ENCODE data around the gene TNFSF13B. TPM values are rescaled to one million over a fixed set of nuclear protein-coding genes. Genes with fewer than 3 reads are reported as not detected.

Gene TNFSF13B
- total RNA-seq, 6 donors from 2014 or later, result 14.0 to 34.6 (median 19.7) TPM

GRCh38 chr13:108313382-108313781, 43.9 kb downstream of the TNFSF13B start:
- Histone ChIP-seq H3K4me1 (no peaks in the 10 kb centered on the region), H3K4me3 (no peak overlapping the region), H3K27ac (no peak overlapping the region), H3K27me3 (no peaks in the 10 kb centered on the region), H3K9me3 (no peaks in the 10 kb centered on the region), H3K36me3 (no peaks in the 10 kb centered on the region)
- DNase-seq (no peak), ATAC-seq (ENCODE audit: low FRiP score in 2 of 2) (no peak)
- TF ChIP-seq POLR2AphosphoS5 (IDR thresholded peaks at IDR 0.05), result no peak
- no peak for TF ChIP-seq EP300 (IDR thresholded peaks at IDR 0.05)
- TF ChIP-seq CTCF (IDR thresholded peaks at IDR 0.05), result no peak
- TF ChIP-seq POLR2A (IDR thresholded peaks at IDR 0.05), result no peak
- WGBS, 2 donors, result 55 to 66% methylated on average over 3 of the region's 3 CpGs

DNA sequence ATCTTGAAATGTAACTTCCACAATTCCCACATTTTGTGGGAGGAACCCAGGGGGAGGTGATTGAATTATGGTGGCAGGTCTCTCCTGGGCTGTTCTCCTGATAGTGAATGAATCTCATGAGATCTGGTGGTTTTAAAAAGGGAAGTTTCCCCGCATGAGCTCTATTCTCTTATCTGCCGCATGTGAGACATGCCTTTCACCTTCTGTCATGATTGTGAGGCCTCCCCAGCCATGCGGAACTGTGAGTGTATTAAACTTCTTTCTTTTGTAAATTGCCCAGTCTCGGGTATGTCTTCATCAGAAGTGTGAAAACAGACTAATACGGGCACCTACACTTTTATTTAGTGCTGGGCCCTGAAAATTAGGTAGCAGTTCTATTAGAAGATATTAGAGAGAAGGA, 45.8 kb downstream of the TNFSF13B start:
- whole genome bisulfite sequencing, 2 donors, result 86 to 91% methylated on average over 5 of the region's 5 CpGs
- Histone ChIP-seq H3K27ac (no peak overlapping the region), H3K4me3 (no peak overlapping the region), H3K4me1 (no peaks in the 10 kb centered on the region), H3K9me3 (no peaks in the 10 kb centered on the region), H3K27me3 (no peaks in the 10 kb centered on the region), H3K36me3 (no peaks in the 10 kb centered on the region)
- TF ChIP-seq POLR2A (IDR thresholded peaks at IDR 0.05) (no peak), EP300 (IDR thresholded peaks at IDR 0.05) (no peak), POLR2AphosphoS5 (IDR thresholded peaks at IDR 0.05) (no peak), CTCF (IDR thresholded peaks at IDR 0.05) (no peak)
- no peak for DNase-seq
- no peak for ATAC-seq (ENCODE audit: low FRiP score in 2 of 2)

DNA sequence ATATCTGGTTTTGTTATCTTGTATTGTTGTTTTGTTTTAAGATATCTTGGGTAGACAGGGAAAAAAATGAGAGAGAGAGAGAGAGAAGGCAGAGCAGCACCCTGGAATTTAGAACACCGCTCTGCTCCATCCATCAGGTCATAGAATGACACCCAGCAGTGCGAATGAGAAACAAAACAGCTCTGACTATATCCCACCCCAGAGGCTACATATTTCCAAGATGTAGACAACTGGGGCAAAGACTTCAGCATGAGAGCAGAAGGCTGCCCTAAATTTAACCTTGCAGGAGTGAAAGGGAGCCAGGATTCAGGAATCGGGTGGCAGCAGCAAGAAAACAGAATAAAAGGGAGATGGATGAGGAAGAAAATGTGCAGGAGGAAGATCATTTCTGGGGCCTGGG, 46.5 kb downstream of the TNFSF13B start:
- WGBS, 2 donors, result 79 to 83% methylated on average over 3 of the region's 3 CpGs
- Histone ChIP-seq H3K4me1 (no peaks in the 10 kb centered on the region), H3K4me3 (no peak overlapping the region), H3K27ac (no peak overlapping the region), H3K9me3 (no peaks in the 10 kb centered on the region), H3K36me3 (no peaks in the 10 kb centered on the region), H3K27me3 (no peaks in the 10 kb centered on the region)
- no peak for ATAC-seq (ENCODE audit: low FRiP score in 2 of 2)
- TF ChIP-seq POLR2A (IDR thresholded peaks at IDR 0.05), result no peak
- TF ChIP-seq EP300 (IDR thresholded peaks at IDR 0.05), result no peak
- no peak for TF ChIP-seq POLR2AphosphoS5 (IDR thresholded peaks at IDR 0.05)
- no peak for TF ChIP-seq CTCF (IDR thresholded peaks at IDR 0.05)
- DNase-seq, result no peak

- no peaks in the 10 kb centered on the region for H3K4me1 ChIP-seq
- H3K36me3 ChIP-seq, result no peaks in the 10 kb centered on the region
- no peaks in the 10 kb centered on the region for H3K27me3 ChIP-seq
- H3K9me3 ChIP-seq, result no peaks in the 10 kb centered on the region
- ATAC-seq (ENCODE audit: low FRiP score in 2 of 2) (no peak), DNase-seq (no peak)
- TF ChIP-seq EP300 (IDR thresholded peaks at IDR 0.05), result no peak
- TF ChIP-seq POLR2A (IDR thresholded peaks at IDR 0.05), result no peak
- TF ChIP-seq POLR2AphosphoS5 (IDR thresholded peaks at IDR 0.05), result no peak
- no peak for TF ChIP-seq CTCF (IDR thresholded peaks at IDR 0.05)
- WGBS, 2 donors, result 66 to 74% methylated on average over 4 of the region's 4 CpGs
- no peak overlapping the region for H3K27ac ChIP-seq
- no peak overlapping the region for H3K4me3 ChIP-seq
Observed at GRCh38 chr13:108316413-108316812, 46.9 kb downstream of the TNFSF13B start.

DNA sequence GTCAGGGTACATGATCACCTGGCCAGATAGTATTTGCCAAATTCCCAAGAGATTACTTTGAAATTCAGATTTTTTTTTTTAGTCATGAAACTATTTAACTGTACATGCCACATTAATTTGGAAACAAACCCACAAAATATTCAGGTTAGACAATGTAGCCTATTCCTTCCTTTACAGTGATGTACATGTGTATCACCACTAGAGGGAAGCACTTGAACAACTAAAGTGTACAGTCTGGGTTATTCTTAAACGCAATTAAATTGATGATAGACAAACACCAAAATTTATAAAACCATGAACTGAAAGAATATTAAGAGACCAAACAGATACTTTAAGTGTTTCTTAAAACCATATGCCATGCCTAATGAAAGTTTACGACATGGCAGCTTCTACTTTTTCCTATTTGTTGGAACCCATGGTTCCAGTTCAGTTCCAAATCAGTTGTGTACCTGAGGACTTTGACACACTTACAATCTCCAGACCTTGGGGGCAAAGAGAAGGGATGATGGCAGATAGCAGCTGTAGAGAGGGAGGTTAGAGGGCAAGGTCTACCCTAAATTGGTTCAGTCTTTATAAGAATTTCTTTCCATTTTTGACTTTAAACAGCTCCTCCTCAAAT, 52.8 kb downstream of the TNFSF13B start:
- WGBS, 2 donors, result 21 to 35% methylated on average over 2 of the region's 2 CpGs
- no peaks in the 10 kb centered on the region for H3K9me3 ChIP-seq
- H3K4me3 ChIP-seq, result no peak overlapping the region
- no peaks in the 10 kb centered on the region for H3K27me3 ChIP-seq
- peak; percentile 79 to 90 for ATAC-seq (ENCODE audit: low FRiP score in 2 of 2)
- no peak for TF ChIP-seq POLR2A (IDR thresholded peaks at IDR 0.05)
- TF ChIP-seq POLR2AphosphoS5 (IDR thresholded peaks at IDR 0.05), result no peak
- TF ChIP-seq EP300 (IDR thresholded peaks at IDR 0.05), result no peak
- TF ChIP-seq CTCF (IDR thresholded peaks at IDR 0.05), result peak; percentile 50 to 75 (median 70)
- H3K36me3 ChIP-seq, result no peaks in the 10 kb centered on the region
- no peak for DNase-seq
- no peaks in the 10 kb centered on the region for H3K4me1 ChIP-seq
- H3K27ac ChIP-seq, result no peak overlapping the region
